ENCODE data around the gene MRPL24. TPM values are rescaled to one million over a fixed set of nuclear protein-coding genes. Genes with fewer than 3 reads are reported as not detected.
A peak's percentile ranks its signal among the peaks of the same experiment; 100 is the strongest.

The MRPL24 gene
- total and polyA plus RNA-seq, 9 of the 15 experiments (the other 6 are each of a cell fraction or from before 2014, with no cell fraction given) = 74.3 to 267 (median 113) TPM

DNA sequence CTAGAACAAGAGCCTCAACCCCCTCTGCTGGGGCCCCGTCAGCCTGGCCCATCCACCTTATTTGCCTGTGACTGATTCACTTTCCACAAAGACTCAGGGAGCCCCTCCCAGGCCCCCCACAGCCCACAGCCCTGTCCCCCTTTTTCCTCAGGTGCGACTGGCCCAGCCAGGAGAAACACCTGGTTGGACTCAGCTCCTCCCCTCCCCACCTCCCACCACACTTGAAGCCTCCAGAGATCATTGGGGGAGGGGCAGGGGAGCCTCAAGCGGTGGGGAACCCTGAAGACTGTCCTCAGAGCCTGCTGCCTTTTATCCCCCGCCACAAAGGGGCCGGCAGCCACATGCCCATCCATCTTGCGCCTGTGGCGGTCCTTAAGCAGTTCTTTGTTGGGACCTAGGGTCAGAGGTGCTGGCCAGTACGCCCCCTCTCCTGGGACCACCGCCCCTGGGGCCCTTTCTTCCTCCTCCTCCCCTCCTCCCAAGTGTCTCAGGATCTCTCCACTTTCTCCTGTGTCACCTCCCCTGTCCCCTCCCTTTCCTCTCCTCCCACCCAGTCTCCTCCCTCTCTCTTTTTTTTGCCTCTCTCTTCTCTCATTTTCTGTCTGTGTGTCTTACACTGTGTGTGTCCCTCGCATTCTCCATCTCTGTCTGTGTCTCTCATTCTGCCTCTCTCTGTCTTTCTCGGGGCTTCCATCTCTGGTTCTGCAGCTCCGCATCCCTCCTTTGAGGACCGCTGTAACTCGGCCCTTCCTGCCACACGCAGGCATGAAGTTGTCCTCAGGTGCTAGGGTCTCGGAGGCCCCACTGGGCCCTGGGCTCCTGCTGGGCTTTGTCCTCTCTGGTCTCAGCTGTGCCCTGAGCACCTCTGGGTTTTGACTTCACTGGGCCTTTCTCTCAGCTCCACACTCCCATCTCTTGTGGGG is 47.7 kb downstream of the MRPL24 start (continued):
- peak; percentile 47 for TF ChIP-seq TBP (optimal IDR thresholded peaks at IDR 0.05; ENCODE audit: low read depth, low read length)
- TF ChIP-seq, protein P1, sequence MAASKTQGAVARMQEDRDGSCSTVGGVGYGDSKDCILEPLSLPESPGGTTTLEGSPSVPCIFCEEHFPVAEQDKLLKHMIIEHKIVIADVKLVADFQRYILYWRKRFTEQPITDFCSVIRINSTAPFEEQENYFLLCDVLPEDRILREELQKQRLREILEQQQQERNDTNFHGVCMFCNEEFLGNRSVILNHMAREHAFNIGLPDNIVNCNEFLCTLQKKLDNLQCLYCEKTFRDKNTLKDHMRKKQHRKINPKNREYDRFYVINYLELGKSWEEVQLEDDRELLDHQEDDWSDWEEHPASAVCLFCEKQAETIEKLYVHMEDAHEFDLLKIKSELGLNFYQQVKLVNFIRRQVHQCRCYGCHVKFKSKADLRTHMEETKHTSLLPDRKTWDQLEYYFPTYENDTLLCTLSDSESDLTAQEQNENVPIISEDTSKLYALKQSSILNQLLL (CRISPR knock-in tag; IDR thresholded peaks at IDR 0.05; ENCODE audit: borderline replicate concordance) = no peak
- TF ChIP-seq, protein P2, sequence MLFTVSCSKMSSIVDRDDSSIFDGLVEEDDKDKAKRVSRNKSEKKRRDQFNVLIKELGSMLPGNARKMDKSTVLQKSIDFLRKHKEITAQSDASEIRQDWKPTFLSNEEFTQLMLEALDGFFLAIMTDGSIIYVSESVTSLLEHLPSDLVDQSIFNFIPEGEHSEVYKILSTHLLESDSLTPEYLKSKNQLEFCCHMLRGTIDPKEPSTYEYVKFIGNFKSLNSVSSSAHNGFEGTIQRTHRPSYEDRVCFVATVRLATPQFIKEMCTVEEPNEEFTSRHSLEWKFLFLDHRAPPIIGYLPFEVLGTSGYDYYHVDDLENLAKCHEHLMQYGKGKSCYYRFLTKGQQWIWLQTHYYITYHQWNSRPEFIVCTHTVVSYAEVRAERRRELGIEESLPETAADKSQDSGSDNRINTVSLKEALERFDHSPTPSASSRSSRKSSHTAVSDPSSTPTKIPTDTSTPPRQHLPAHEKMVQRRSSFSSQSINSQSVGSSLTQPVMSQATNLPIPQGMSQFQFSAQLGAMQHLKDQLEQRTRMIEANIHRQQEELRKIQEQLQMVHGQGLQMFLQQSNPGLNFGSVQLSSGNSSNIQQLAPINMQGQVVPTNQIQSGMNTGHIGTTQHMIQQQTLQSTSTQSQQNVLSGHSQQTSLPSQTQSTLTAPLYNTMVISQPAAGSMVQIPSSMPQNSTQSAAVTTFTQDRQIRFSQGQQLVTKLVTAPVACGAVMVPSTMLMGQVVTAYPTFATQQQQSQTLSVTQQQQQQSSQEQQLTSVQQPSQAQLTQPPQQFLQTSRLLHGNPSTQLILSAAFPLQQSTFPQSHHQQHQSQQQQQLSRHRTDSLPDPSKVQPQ (CRISPR knock-in tag; IDR thresholded peaks at IDR 0.05; ENCODE audit: borderline replicate concordance) = no peak
- no peak for TF ChIP-seq HNRNPK (IDR thresholded peaks at IDR 0.05; ENCODE audit: low read depth, low read length, poor library complexity, severe bottlenecking)
- peak; percentile 37 for TF ChIP-seq ARHGAP35 (IDR thresholded peaks at IDR 0.05; ENCODE audit: partially characterized antibody)
- no peak for TF ChIP-seq PHB2 (IDR thresholded peaks at IDR 0.05; ENCODE audit: low read depth)
- peak; percentile 74; the same call in 1 of the 2 replicates for TF ChIP-seq SUPT5H (IDR thresholded peaks at IDR 0.05)
- no peak for TF ChIP-seq BHLHE40 (IDR thresholded peaks at IDR 0.05; ENCODE audit: low read length)
- TF ChIP-seq GABPB1 (CRISPR knock-in tag; IDR thresholded peaks at IDR 0.05) = no peak; the same call in 1 of the 2 replicates
- TF ChIP-seq RBBP5 (IDR thresholded peaks at IDR 0.05; ENCODE audit: borderline replicate concordance, insufficient read depth, low read length, poor library complexity, severe bottlenecking) = peak; percentile 74
- TF ChIP-seq, protein P3, sequence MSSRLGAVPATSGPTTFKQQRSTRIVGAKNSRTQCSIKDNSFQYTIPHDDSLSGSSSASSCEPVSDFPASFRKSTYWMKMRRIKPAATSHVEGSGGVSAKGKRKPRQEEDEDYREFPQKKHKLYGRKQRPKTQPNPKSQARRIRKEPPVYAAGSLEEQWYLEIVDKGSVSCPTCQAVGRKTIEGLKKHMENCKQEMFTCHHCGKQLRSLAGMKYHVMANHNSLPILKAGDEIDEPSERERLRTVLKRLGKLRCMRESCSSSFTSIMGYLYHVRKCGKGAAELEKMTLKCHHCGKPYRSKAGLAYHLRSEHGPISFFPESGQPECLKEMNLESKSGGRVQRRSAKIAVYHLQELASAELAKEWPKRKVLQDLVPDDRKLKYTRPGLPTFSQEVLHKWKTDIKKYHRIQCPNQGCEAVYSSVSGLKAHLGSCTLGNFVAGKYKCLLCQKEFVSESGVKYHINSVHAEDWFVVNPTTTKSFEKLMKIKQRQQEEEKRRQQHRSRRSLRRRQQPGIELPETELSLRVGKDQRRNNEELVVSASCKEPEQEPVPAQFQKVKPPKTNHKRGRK (tag; IDR thresholded peaks at IDR 0.05) = no peak
- no peak for TF ChIP-seq PPARD (CRISPR knock-in tag; IDR thresholded peaks at IDR 0.05)
- no peak for TF ChIP-seq ZNF232 (CRISPR knock-in tag; IDR thresholded peaks at IDR 0.05)
